HepG2 (cell line): ENCODE results near the gene ADAMTS4. TPM values are rescaled to one million over a fixed set of nuclear protein-coding genes. Genes with fewer than 3 reads are reported as not detected.

Experiments used
- FOXK2 ChIP-seq: fragments of 450-650 bp; IDR thresholded peaks from 2 replicates; pipeline ENCODE4 v1.6.1; 2016
- ZNF101 ChIP-seq: sonication (generic); formaldehyde crosslinking; IDR thresholded peaks from 2 replicates; pipeline ENCODE4 v1.4.0; 2020; ENCODE audit warnings: mild to moderate bottlenecking, low read depth, missing genetic modification reagents, borderline replicate concordance
- ZNF883 ChIP-seq: sonication (generic); formaldehyde crosslinking; IDR thresholded peaks from 2 replicates; pipeline ENCODE4 v1.5.1; 2020; ENCODE audit warnings: mild to moderate bottlenecking, missing genetic modification reagents; ENCODE audit errors: not compliant biosample characterization
- polyA plus RNA-seq, 8 experiments: library from polyadenylated mRNA; depleted of rRNA in 3 of 8; stranded (reverse) in 7 of 8; unstranded in 1 of 8; fragments of >200 nt; fragmentation: Illumina TruSeq in 4 of 8; extraction: Trizol in 4 of 8; gene quantifications; 2 replicates each; pipeline versions ENCODE4 v1.2.1 to v1.2.3, GENCODE V29; 2011 to 2016; ENCODE audit warnings: low read depth in 4 of 8, missing spikeins in 1 of 8, mixed read lengths in 1 of 8; ENCODE audit not compliant: insufficient read depth in 1 of 8
- total RNA-seq, 5 experiments: library from RNA; depleted of rRNA; stranded (reverse); fragments of >200 nt; fragmentation: Illumina TruSeq; extraction: Trizol; gene quantifications; 2 replicates each; pipeline ENCODE4 v1.2.3, GENCODE V29; 2016; ENCODE audit warnings: low read depth in 1 of 5
- TF ChIP-seq, protein P1 (sequence below): conservative IDR thresholded peaks from 2 replicates; pipeline ENCODE4 v1.6.1; 2018; ENCODE audit warnings: missing genetic modification reagents
- TF ChIP-seq, protein P2 (sequence below): sonication (generic); formaldehyde crosslinking; IDR thresholded peaks from 2 replicates; pipeline ENCODE4; 2020; ENCODE audit warnings: missing genetic modification reagents, mild to moderate bottlenecking, borderline replicate concordance
- TF ChIP-seq, protein P3 (sequence below), 2 experiments: fragments of 450-650 bp in 1 of 2; sonication (generic) in 1 of 2; formaldehyde crosslinking in 1 of 2; IDR thresholded peaks; 2 replicates each; pipeline versions ENCODE4 v1.6.1 to v1.8.0; 2016 to 2022; ENCODE audit warnings: antibody characterized with exemption in 1 of 2, mild to moderate bottlenecking in 1 of 2, missing genetic modification reagents in 1 of 2
- TF ChIP-seq, protein P4 (sequence below): sonication (generic); formaldehyde crosslinking; IDR thresholded peaks from 2 replicates; pipeline ENCODE4 v1.5.0; 2020; ENCODE audit warnings: mild to moderate bottlenecking, missing genetic modification reagents

ADAMTS4 gene
- total and polyA plus RNA-seq, 2 of the 13 experiments (the other 11 are each of a cell fraction or from before 2014, with no cell fraction given): 0.51 to 1.7 TPM

DNA sequence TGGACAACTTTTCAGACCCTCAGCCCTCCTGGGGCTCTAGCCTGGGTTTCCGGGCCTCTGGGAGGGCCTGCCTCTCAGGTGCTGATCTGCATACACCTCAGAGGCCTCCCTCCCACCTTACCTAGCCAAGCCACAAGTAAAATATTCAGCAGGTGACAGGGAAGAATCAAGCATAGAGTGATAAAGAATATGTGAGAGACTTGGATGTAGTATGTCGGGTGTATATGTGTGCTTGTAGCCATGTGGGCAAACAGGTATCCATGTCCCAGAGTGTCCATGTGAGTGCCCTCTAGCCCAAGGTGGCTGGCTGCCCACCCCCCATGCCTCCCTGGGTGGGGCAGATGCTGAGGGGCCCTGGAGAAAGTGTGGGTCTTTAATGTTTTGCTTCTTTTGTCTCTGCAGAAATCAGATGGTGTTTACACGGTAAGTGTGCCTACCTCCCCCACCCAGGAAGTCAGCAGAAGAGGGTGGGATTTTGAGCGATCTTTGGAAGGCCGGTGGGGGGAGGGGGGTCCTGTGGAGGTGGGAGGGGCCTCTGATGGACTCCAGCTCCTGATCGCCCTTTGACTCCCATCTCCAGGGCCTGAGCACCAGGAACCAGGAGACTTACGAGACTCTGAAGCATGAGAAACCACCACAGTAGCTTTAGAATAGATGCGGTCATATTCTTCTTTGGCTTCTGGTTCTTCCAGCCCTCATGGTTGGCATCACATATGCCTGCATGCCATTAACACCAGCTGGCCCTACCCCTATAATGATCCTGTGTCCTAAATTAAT lies 19.6 kb upstream of the ADAMTS4 start (continued):
- TF ChIP-seq, protein P1, sequence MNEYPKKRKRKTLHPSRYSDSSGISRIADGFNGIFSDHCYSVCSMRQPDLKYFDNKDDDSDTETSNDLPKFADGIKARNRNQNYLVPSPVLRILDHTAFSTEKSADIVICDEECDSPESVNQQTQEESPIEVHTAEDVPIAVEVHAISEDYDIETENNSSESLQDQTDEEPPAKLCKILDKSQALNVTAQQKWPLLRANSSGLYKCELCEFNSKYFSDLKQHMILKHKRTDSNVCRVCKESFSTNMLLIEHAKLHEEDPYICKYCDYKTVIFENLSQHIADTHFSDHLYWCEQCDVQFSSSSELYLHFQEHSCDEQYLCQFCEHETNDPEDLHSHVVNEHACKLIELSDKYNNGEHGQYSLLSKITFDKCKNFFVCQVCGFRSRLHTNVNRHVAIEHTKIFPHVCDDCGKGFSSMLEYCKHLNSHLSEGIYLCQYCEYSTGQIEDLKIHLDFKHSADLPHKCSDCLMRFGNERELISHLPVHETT (CRISPR knock-in tag): no peak
- TF ChIP-seq, protein P2, sequence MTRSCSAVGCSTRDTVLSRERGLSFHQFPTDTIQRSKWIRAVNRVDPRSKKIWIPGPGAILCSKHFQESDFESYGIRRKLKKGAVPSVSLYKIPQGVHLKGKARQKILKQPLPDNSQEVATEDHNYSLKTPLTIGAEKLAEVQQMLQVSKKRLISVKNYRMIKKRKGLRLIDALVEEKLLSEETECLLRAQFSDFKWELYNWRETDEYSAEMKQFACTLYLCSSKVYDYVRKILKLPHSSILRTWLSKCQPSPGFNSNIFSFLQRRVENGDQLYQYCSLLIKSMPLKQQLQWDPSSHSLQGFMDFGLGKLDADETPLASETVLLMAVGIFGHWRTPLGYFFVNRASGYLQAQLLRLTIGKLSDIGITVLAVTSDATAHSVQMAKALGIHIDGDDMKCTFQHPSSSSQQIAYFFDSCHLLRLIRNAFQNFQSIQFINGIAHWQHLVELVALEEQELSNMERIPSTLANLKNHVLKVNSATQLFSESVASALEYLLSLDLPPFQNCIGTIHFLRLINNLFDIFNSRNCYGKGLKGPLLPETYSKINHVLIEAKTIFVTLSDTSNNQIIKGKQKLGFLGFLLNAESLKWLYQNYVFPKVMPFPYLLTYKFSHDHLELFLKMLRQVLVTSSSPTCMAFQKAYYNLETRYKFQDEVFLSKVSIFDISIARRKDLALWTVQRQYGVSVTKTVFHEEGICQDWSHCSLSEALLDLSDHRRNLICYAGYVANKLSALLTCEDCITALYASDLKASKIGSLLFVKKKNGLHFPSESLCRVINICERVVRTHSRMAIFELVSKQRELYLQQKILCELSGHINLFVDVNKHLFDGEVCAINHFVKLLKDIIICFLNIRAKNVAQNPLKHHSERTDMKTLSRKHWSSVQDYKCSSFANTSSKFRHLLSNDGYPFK (CRISPR knock-in tag): no peak
- TF ChIP-seq, protein P3, sequence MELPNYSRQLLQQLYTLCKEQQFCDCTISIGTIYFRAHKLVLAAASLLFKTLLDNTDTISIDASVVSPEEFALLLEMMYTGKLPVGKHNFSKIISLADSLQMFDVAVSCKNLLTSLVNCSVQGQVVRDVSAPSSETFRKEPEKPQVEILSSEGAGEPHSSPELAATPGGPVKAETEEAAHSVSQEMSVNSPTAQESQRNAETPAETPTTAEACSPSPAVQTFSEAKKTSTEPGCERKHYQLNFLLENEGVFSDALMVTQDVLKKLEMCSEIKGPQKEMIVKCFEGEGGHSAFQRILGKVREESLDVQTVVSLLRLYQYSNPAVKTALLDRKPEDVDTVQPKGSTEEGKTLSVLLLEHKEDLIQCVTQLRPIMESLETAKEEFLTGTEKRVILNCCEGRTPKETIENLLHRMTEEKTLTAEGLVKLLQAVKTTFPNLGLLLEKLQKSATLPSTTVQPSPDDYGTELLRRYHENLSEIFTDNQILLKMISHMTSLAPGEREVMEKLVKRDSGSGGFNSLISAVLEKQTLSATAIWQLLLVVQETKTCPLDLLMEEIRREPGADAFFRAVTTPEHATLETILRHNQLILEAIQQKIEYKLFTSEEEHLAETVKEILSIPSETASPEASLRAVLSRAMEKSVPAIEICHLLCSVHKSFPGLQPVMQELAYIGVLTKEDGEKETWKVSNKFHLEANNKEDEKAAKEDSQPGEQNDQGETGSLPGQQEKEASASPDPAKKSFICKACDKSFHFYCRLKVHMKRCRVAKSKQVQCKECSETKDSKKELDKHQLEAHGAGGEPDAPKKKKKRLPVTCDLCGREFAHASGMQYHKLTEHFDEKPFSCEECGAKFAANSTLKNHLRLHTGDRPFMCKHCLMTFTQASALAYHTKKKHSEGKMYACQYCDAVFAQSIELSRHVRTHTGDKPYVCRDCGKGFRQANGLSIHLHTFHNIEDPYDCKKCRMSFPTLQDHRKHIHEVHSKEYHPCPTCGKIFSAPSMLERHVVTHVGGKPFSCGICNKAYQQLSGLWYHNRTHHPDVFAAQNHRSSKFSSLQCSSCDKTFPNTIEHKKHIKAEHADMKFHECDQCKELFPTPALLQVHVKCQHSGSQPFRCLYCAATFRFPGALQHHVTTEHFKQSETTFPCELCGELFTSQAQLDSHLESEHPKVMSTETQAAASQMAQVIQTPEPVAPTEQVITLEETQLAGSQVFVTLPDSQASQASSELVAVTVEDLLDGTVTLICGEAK (IDR thresholded peaks at IDR 0.05): no peak
- TF ChIP-seq, protein P3 (CRISPR knock-in tag; IDR thresholded peaks at IDR 0.05): no peak; the same call in 1 of the 2 replicates
- TF ChIP-seq, protein P4, sequence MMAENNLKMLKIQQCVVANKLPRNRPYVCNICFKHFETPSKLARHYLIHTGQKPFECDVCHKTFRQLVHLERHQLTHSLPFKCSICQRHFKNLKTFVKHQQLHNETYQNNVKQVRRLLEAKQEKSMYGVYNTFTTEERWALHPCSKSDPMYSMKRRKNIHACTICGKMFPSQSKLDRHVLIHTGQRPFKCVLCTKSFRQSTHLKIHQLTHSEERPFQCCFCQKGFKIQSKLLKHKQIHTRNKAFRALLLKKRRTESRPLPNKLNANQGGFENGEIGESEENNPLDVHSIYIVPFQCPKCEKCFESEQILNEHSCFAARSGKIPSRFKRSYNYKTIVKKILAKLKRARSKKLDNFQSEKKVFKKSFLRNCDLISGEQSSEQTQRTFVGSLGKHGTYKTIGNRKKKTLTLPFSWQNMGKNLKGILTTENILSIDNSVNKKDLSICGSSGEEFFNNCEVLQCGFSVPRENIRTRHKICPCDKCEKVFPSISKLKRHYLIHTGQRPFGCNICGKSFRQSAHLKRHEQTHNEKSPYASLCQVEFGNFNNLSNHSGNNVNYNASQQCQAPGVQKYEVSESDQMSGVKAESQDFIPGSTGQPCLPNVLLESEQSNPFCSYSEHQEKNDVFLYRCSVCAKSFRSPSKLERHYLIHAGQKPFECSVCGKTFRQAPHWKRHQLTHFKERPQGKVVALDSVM (CRISPR knock-in tag): no peak; the same call in 1 of the 2 replicates
- TF ChIP-seq ZNF101 (CRISPR knock-in tag): no peak
- no peak for TF ChIP-seq ZNF883
- TF ChIP-seq FOXK2: peak; percentile 18; the same call in 1 of the 2 replicates
